ENCODE data around the gene TSHZ2.

Gene TSHZ2

DNA sequence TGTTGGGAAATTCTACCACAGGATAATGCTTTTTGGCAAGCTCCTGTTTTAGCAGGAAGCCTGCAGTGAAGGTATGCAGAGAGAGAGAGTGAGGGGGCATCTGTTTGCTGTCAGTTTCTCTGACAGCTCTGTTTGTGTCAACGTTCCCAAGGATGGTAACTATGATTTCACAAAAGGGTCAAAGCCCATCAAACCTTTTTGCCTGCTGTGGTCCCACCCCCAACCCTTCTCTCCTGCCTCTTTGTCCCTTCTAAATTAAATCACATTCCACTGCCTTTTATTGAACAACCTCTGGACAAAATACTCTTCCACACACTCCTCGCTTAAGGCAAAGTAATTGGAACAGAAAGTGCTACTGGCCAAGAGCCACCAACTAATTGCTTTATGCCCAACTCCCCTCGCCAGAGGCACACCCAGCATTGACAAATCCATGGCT, 128.3 kb downstream of the TSHZ2 start:
- Histone ChIP-seq H3K4me3 (ENCODE audit: low read length in 2 of 2) (no peak overlapping the region), H3K4me1 (ENCODE audit: control insufficient read depth, insufficient read depth, low read length) (peaks cover 12% of the 10 kb centered on the region), H3K36me3 (ENCODE audit: control insufficient read depth in 2 of 2, insufficient read depth in 2 of 2, low read length in 2 of 2) (no peaks in the 10 kb centered on the region), H3K9ac (ENCODE audit: low read length in 2 of 2) (no peak overlapping the region), H3K27me3 (ENCODE audit: control insufficient read depth in 1 of 2, insufficient read depth in 2 of 2, low read length in 2 of 2) (no peaks in the 10 kb centered on the region), H3K9me3 (ENCODE audit: control insufficient read depth in 2 of 2, low read length in 2 of 2) (no peaks in the 10 kb centered on the region), H3K27ac (ENCODE audit: low read length) (no peak overlapping the region)

DNA sequence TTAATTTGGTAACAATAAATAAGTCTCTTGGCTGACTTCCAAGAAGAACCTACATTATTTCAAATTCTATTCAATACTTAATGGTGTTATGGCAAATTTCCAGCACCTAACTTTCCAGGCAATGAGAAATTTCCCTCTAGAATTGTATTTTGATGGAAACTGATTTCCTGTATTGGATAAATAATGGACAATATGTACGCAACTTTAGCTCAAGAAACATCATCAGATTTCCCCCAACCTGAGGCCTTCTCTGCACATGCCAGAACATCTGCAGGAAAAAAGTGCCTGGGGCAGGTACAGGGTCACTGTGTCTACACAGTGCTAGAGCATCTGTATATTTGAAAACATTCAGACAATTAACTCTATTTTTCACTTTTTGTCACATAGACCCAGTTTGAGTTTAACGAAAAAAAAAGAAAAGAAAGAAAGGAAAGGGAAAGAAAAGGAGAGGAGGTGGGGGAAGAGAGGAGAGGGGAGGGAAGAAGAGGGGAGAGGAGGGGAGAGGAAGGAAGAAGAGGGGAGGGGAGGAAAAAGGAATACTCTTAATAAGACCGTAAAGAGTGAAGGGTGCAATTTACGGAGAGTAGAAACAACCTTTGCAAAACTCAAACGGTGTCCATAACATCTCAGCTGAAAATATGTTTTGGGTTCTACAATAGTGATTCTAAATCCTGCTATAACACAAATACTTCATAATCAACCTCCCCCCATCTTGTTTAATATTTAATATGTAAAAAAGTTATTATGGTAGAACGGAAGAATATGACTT, 130.0 kb downstream of the TSHZ2 start:
- Histone ChIP-seq H3K4me3 (ENCODE audit: low read length in 2 of 2) (no peak overlapping the region), H3K4me1 (ENCODE audit: control insufficient read depth, insufficient read depth, low read length) (peaks cover 12% of the 10 kb centered on the region), H3K9me3 (ENCODE audit: control insufficient read depth in 2 of 2, low read length in 2 of 2) (no peaks in the 10 kb centered on the region), H3K36me3 (ENCODE audit: control insufficient read depth in 2 of 2, insufficient read depth in 2 of 2, low read length in 2 of 2) (no peaks in the 10 kb centered on the region), H3K9ac (ENCODE audit: low read length in 2 of 2) (no peak overlapping the region), H3K27ac (ENCODE audit: low read length) (no peak overlapping the region), H3K27me3 (ENCODE audit: control insufficient read depth in 1 of 2, insufficient read depth in 2 of 2, low read length in 2 of 2) (no peaks in the 10 kb centered on the region)

DNA sequence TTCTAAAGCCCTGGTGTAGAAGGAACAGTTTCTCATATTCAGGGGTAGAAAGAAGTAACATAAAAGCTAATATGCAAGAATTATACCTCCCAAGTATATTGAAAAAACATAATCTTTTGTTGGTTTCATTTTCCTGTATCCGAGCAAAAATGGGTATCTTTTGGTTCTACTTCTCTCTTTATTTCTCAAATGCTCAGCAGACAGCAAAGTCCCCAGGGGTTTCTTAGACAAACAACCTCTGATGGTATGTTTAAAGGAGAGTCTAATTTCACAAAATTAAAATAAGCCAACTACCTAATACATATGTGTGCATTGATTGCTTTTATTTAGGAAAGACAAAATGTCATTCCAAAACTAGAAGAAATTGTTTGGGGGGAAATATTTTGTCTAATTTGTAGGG, 131.0 kb downstream of the TSHZ2 start:
- Histone ChIP-seq H3K27ac (ENCODE audit: low read length) (no peak overlapping the region), H3K9ac (ENCODE audit: low read length in 2 of 2) (no peak overlapping the region), H3K36me3 (ENCODE audit: control insufficient read depth in 2 of 2, insufficient read depth in 2 of 2, low read length in 2 of 2) (no peaks in the 10 kb centered on the region), H3K27me3 (ENCODE audit: control insufficient read depth in 1 of 2, insufficient read depth in 2 of 2, low read length in 2 of 2) (no peaks in the 10 kb centered on the region), H3K4me1 (ENCODE audit: control insufficient read depth, insufficient read depth, low read length) (peaks cover 12% of the 10 kb centered on the region), H3K4me3 (ENCODE audit: low read length in 2 of 2) (no peak overlapping the region), H3K9me3 (ENCODE audit: control insufficient read depth in 2 of 2, low read length in 2 of 2) (no peaks in the 10 kb centered on the region)

DNA sequence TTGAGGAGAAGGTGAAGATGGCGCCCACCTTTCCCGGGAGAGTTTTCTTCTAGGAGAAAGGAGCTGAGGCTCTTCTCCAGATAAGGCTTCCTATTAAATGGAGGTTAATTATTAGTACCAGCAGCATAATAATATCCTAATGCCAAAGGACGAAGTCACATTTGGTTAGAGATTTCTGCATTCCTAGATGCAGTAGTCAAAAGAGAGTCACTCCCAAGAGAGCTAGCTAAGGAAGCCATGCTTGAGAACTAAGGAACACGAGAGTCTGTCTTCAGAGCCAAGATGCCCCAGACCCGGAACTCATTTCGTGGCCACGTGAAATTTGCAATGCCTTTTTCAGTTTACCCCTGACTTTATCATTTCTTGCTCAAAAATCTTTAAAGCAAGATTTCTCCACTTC, 132.7 kb downstream of the TSHZ2 start:
- Histone ChIP-seq H3K9ac (ENCODE audit: low read length in 2 of 2) (no peak overlapping the region), H3K4me1 (ENCODE audit: control insufficient read depth, insufficient read depth, low read length) (peaks cover 10% of the 10 kb centered on the region), H3K36me3 (ENCODE audit: control insufficient read depth in 2 of 2, insufficient read depth in 2 of 2, low read length in 2 of 2) (no peaks in the 10 kb centered on the region), H3K4me3 (ENCODE audit: low read length in 2 of 2) (no peak overlapping the region), H3K9me3 (ENCODE audit: control insufficient read depth in 2 of 2, low read length in 2 of 2) (no peaks in the 10 kb centered on the region), H3K27ac (ENCODE audit: low read length) (no peak overlapping the region), H3K27me3 (ENCODE audit: control insufficient read depth in 1 of 2, insufficient read depth in 2 of 2, low read length in 2 of 2) (no peaks in the 10 kb centered on the region)

GRCh38 chr20:53116733-53117132, 144.6 kb downstream of the TSHZ2 start:
- Histone ChIP-seq H3K27ac (ENCODE audit: low read length) (no peak overlapping the region), H3K4me1 (ENCODE audit: control insufficient read depth, insufficient read depth, low read length) (no peaks in the 10 kb centered on the region), H3K36me3 (ENCODE audit: control insufficient read depth in 2 of 2, insufficient read depth in 2 of 2, low read length in 2 of 2) (no peaks in the 10 kb centered on the region), H3K27me3 (ENCODE audit: control insufficient read depth in 1 of 2, insufficient read depth in 2 of 2, low read length in 2 of 2) (no peaks in the 10 kb centered on the region), H3K9me3 (ENCODE audit: control insufficient read depth in 2 of 2, low read length in 2 of 2) (no peaks in the 10 kb centered on the region), H3K9ac (ENCODE audit: low read length in 2 of 2) (no peak overlapping the region), H3K4me3 (ENCODE audit: low read length in 2 of 2) (no peak overlapping the region)

DNA sequence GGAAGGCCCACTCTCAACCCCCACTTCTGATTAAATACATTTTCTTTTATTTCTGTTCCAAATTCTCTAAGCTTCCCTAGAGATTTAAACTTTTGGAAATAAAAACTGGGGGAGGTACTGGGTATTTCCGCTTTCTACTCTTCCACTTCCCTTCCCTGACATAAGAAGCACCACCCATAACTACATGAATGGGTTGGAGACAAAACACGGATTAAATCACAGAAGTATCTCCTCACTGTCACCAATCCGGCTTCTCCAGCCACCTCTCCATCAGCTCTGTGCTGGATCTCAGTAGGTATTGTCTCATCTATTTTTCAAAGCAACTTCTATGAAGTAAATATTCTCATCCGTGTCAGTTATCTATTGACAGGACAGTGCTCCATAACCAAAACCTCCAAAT, 150.7 kb downstream of the TSHZ2 start:
- no peaks in the 10 kb centered on the region for H3K9me3 ChIP-seq (ENCODE audit: control insufficient read depth in 2 of 2, low read length in 2 of 2)
- no peak overlapping the region for H3K9ac ChIP-seq (ENCODE audit: low read length in 2 of 2)
- no peak overlapping the region for H3K27ac ChIP-seq (ENCODE audit: low read length)
- H3K4me1 ChIP-seq (ENCODE audit: control insufficient read depth, insufficient read depth, low read length) = peaks cover 2% of the 10 kb centered on the region
- H3K27me3 ChIP-seq (ENCODE audit: control insufficient read depth in 1 of 2, insufficient read depth in 2 of 2, low read length in 2 of 2) = no peaks in the 10 kb centered on the region
- no peaks in the 10 kb centered on the region for H3K36me3 ChIP-seq (ENCODE audit: control insufficient read depth in 2 of 2, insufficient read depth in 2 of 2, low read length in 2 of 2)
- H3K4me3 ChIP-seq (ENCODE audit: low read length in 2 of 2) = no peak overlapping the region

GRCh38 chr20:53124075-53124551, 152.0 kb downstream of the TSHZ2 start:
- Histone ChIP-seq H3K27me3 (ENCODE audit: control insufficient read depth in 1 of 2, insufficient read depth in 2 of 2, low read length in 2 of 2) (no peaks in the 10 kb centered on the region), H3K4me1 (ENCODE audit: control insufficient read depth, insufficient read depth, low read length) (peaks cover 2% of the 10 kb centered on the region), H3K9me3 (ENCODE audit: control insufficient read depth in 2 of 2, low read length in 2 of 2) (no peaks in the 10 kb centered on the region), H3K27ac (ENCODE audit: low read length) (no peak overlapping the region), H3K36me3 (ENCODE audit: control insufficient read depth in 2 of 2, insufficient read depth in 2 of 2, low read length in 2 of 2) (no peaks in the 10 kb centered on the region), H3K9ac (ENCODE audit: low read length in 2 of 2) (no peak overlapping the region), H3K4me3 (ENCODE audit: low read length in 2 of 2) (no peak overlapping the region)

GRCh38 chr20:53124803-53125202, 152.6 kb downstream of the TSHZ2 start:
- Histone ChIP-seq H3K9me3 (ENCODE audit: control insufficient read depth in 2 of 2, low read length in 2 of 2) (no peaks in the 10 kb centered on the region), H3K9ac (ENCODE audit: low read length in 2 of 2) (no peak overlapping the region), H3K4me3 (ENCODE audit: low read length in 2 of 2) (no peak overlapping the region), H3K27me3 (ENCODE audit: control insufficient read depth in 1 of 2, insufficient read depth in 2 of 2, low read length in 2 of 2) (no peaks in the 10 kb centered on the region), H3K4me1 (ENCODE audit: control insufficient read depth, insufficient read depth, low read length) (peaks cover 2% of the 10 kb centered on the region), H3K36me3 (ENCODE audit: control insufficient read depth in 2 of 2, insufficient read depth in 2 of 2, low read length in 2 of 2) (no peaks in the 10 kb centered on the region), H3K27ac (ENCODE audit: low read length) (no peak overlapping the region)

DNA sequence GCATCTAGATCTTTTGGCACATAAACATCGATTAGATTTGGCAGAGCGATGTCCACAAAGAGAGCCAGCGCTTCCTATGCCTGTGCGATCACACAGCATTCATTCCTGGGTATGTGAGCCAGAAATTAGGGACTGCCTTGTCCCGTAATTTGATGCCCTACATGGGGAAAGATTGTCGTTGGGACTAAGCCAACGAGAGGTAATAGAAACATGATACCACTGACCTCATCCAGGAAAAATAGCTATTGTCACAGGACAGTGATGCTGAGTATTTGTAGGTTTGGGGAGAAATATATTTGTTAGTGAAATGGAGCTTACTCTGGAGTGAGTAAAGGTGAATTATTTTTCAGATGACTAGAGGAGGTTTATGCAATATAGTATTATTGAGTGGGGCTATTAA, 154.0 kb downstream of the TSHZ2 start:
- H3K27me3 ChIP-seq (ENCODE audit: control insufficient read depth in 1 of 2, insufficient read depth in 2 of 2, low read length in 2 of 2) = no peaks in the 10 kb centered on the region
- no peaks in the 10 kb centered on the region for H3K9me3 ChIP-seq (ENCODE audit: control insufficient read depth in 2 of 2, low read length in 2 of 2)

DNA sequence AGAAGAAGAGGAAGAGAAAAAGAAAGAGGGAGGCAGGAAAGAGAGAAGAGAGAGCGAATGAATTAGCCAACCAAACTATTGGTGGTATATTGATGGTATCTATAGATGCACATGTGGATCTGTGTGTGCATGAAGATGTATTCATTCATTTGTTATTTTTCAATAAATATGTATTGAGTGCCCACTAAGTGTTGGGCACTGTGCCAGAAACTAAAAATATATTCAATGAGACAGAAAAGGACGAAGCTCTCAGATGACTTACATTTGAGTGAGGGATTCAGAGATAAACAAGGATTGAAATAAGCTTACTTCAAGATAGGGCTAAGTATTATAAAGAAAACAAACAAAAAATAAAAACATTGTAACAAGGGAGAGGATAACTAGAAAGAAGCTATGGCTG, 154.9 kb downstream of the TSHZ2 start:
- Histone ChIP-seq H3K9me3 (ENCODE audit: control insufficient read depth in 2 of 2, low read length in 2 of 2) (no peaks in the 10 kb centered on the region), H3K4me1 (ENCODE audit: control insufficient read depth, insufficient read depth, low read length) (peaks cover 2% of the 10 kb centered on the region), H3K9ac (ENCODE audit: low read length in 2 of 2) (no peak overlapping the region), H3K36me3 (ENCODE audit: control insufficient read depth in 2 of 2, insufficient read depth in 2 of 2, low read length in 2 of 2) (no peaks in the 10 kb centered on the region), H3K27ac (ENCODE audit: low read length) (no peak overlapping the region), H3K4me3 (ENCODE audit: low read length in 2 of 2) (no peak overlapping the region), H3K27me3 (ENCODE audit: control insufficient read depth in 1 of 2, insufficient read depth in 2 of 2, low read length in 2 of 2) (no peaks in the 10 kb centered on the region)

More for the DNA sequence above, 154.0 kb downstream of the TSHZ2 start:
- Histone ChIP-seq H3K9ac (ENCODE audit: low read length in 2 of 2) (no peak overlapping the region), H3K27ac (ENCODE audit: low read length) (no peak overlapping the region), H3K36me3 (ENCODE audit: control insufficient read depth in 2 of 2, insufficient read depth in 2 of 2, low read length in 2 of 2) (no peaks in the 10 kb centered on the region), H3K4me1 (ENCODE audit: control insufficient read depth, insufficient read depth, low read length) (peaks cover 2% of the 10 kb centered on the region), H3K4me3 (ENCODE audit: low read length in 2 of 2) (no peak overlapping the region)

DNA sequence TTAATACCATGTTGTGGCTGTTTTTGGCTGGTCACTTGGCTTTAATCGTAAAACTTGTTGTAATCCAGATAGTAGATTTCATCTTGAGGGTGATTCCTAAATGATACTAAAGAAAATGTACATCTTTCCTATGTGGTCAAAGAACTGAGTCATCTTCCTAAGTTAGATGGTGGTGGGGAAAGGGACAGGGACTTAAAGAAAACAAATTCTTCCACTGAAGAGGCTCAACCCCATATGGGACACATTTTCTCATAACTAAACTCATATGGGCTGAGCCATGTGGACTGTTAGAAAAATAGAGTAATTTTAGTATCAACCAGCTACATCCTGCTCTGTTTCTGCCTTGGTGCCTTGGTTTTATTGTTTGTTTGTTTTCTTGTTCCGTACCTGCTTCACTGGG, 155.8 kb downstream of the TSHZ2 start:
- Histone ChIP-seq H3K9ac (ENCODE audit: low read length in 2 of 2) (no peak overlapping the region), H3K4me1 (ENCODE audit: control insufficient read depth, insufficient read depth, low read length) (peaks cover 2% of the 10 kb centered on the region), H3K27ac (ENCODE audit: low read length) (no peak overlapping the region), H3K4me3 (ENCODE audit: low read length in 2 of 2) (no peak overlapping the region), H3K36me3 (ENCODE audit: control insufficient read depth in 2 of 2, insufficient read depth in 2 of 2, low read length in 2 of 2) (no peaks in the 10 kb centered on the region), H3K27me3 (ENCODE audit: control insufficient read depth in 1 of 2, insufficient read depth in 2 of 2, low read length in 2 of 2) (no peaks in the 10 kb centered on the region), H3K9me3 (ENCODE audit: control insufficient read depth in 2 of 2, low read length in 2 of 2) (no peaks in the 10 kb centered on the region)
